Neuron (in vitro differentiated cells): Measurements from ENCODE around the gene TMCC3.

Experiments
- H2AFZ ChIP-seq: one replicate; pipeline ENCODE4 v1.6.1; 2013; ENCODE audit warnings: low read depth, mild to moderate bottlenecking, inconsistent platforms, low read length, moderate library complexity
- H3K27me3 ChIP-seq: one replicate; pipeline ENCODE4 v1.6.1; 2013; ENCODE audit warnings: low read length; ENCODE audit not compliant: insufficient read depth
- H3K36me3 ChIP-seq: one replicate; pipeline ENCODE4 v1.6.1; 2013; ENCODE audit warnings: low read length; ENCODE audit not compliant: insufficient read depth
- H3K4me1 ChIP-seq: one replicate; pipeline ENCODE4 v1.6.1; 2013; ENCODE audit warnings: low read length; ENCODE audit not compliant: insufficient read depth
- H3K4me3 ChIP-seq: 2 replicates; pipeline ENCODE4 v1.5.1; 2013; ENCODE audit warnings: mild to moderate bottlenecking, low read length, moderate library complexity
- H3K9me3 ChIP-seq: one replicate; pipeline ENCODE4 v1.6.1; 2013; ENCODE audit warnings: low read length

Gene TMCC3

DNA sequence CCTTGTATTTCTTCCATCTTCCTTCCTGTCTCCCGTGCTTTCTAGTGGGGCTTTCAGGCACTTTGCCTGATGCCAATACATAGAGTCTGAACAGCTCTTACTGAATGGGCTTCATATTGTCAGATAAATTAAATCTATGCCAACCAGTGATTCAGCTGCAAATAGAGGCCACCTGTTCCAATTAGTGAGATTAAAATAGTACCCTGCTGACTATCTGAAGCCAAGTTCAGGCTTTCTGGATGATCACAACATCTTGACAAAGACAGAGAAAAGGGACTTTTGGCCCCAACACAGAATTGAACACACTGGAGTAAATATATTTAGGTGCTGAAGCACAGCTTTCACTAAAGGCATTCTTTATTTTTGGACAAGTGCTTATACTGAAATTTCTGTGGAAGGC, 11.8 kb downstream of the TMCC3 start:
- Histone ChIP-seq H3K9me3 (no peaks in the 10 kb centered on the region), H3K4me1 (no peaks in the 10 kb centered on the region), H3K36me3 (no peaks in the 10 kb centered on the region), H2AFZ (no peak overlapping the region), H3K27me3 (no peaks in the 10 kb centered on the region), H3K4me3 (no peak overlapping the region)

DNA sequence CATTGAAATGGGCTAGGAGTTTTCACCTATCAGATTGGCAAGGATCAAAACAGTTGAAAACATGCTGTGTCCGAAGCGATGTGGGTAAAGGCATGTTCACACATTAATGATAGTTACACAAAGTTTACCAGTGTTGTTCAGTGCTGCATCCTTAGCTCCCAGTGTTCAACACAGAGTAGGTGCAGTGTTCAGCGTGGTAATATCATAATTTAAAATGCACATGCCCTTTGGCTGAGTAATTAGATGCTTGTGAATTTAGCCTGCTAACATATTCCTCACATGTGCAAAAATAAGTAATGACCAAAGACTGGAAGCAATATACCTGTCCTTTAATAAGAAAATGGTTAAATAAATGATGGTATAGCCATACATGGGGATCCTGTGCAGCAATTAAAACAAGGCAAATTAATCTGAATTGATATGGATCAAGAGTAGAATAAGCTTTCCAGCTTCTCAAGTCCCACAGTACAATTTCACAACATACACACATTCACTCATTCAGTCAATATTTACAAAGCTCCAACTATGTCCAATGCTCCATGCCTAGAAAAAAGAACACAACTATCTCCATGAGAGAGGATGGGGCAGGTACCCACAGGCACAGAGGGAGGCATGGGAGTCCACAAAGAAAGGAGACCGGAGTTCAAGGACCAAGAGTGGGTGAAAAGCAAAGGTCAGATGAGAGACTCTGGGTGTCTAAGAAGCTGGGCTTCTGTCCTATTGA, 12.8 kb downstream of the TMCC3 start:
- H3K9me3 ChIP-seq = no peaks in the 10 kb centered on the region
- no peaks in the 10 kb centered on the region for H3K36me3 ChIP-seq
- no peak overlapping the region for H2AFZ ChIP-seq
- H3K27me3 ChIP-seq = no peaks in the 10 kb centered on the region
- no peaks in the 10 kb centered on the region for H3K4me1 ChIP-seq
- H3K4me3 ChIP-seq = no peak overlapping the region

DNA sequence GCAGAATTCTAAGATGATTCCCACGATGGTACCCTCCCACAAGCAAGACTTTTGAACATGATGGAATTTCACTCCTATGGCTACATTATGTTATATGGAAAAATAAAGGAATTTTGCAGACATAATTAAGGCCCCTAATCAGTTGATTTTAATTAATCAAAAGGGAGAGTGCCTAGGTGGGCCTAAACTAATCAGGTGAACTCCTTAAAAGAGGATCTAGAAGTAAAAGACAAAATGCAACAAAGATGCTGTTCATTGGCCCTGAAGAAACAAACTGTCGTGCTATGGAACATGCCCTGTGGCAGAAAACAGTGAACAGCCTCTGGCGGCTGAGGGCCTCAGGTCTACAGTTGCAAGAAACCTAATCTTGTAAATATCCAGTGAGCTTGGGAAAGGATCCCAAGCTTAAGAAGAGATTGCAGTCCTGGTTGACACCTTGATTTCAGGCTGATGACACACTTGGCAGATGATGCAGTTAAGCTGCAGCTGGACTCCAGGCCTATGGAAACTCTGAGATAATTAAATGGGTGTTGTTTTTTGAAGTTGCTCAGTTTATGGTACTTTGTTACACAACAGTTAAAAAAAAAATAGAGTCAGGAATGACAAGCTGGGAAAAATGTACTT, 13.8 kb downstream of the TMCC3 start:
- H3K36me3 ChIP-seq = no peaks in the 10 kb centered on the region
- H2AFZ ChIP-seq = no peak overlapping the region
- H3K4me3 ChIP-seq = no peak overlapping the region
- H3K27me3 ChIP-seq = no peaks in the 10 kb centered on the region
- no peaks in the 10 kb centered on the region for H3K9me3 ChIP-seq
- H3K4me1 ChIP-seq = no peaks in the 10 kb centered on the region

DNA sequence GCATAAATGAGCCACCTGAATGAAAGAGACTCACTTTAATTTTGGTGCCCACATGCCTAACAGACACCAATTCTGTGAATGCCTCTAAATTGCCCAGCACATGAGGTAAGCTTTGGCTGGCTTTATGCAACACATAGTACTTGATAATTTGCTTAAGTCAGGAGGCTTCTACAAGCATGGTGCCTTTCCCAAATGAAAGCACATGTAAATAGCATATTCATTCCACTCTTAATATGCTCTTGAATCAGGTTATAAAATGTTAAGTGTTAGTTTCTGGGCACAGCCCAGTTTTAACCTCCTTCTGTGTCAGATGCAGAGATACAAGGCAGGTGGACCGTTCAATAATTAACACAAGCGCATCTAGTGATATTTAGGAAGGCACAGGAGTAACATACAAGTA, 15.6 kb downstream of the TMCC3 start:
- H3K27me3 ChIP-seq = no peaks in the 10 kb centered on the region

DNA sequence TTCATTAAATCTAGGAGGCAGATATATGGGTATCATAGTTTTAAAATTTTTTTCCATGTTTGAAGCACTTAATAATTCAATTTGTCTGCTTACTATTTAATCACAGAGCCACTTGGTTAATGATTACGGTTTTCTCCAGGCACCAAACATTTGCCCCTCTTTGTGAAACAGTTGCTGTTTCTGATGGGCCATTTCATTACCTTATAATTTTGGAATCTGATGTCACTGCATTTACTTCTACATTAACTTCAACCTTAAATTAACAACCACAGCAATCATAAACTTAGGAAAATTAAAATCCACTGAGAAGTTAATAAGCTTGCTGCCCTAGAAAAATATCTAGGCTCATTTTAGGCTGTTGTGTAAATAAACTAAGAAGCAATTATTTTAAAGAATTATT, 17.0 kb downstream of the TMCC3 start:
- Histone ChIP-seq H3K4me1 (no peaks in the 10 kb centered on the region), H3K9me3 (no peaks in the 10 kb centered on the region), H3K36me3 (no peaks in the 10 kb centered on the region), H3K27me3 (no peaks in the 10 kb centered on the region), H2AFZ (no peak overlapping the region), H3K4me3 (no peak overlapping the region)

More for the DNA sequence above, 15.6 kb downstream of the TMCC3 start:
- Histone ChIP-seq H3K4me3 (no peak overlapping the region), H3K36me3 (no peaks in the 10 kb centered on the region), H3K9me3 (no peaks in the 10 kb centered on the region), H2AFZ (no peak overlapping the region), H3K4me1 (no peaks in the 10 kb centered on the region)

DNA sequence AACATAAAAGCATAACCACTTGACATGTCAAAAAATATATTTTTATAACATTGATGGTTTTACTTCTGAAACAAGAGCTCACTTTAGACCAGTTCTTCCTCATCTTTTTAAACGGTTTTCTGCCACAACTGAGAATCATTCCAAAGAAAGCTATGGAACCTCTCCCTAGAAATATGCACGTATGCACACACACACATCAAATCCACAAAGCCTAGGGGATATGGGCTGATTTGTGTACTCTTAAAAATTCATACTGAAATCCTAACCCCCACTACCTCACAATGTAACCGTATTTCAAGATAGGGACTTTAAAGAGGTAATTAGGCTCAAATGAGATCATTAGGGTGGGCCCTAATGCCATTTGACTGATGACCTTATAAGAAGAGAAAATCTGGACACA, 19.3 kb downstream of the TMCC3 start:
- H3K27me3 ChIP-seq = no peaks in the 10 kb centered on the region
- no peaks in the 10 kb centered on the region for H3K9me3 ChIP-seq
- no peak overlapping the region for H2AFZ ChIP-seq
- H3K4me1 ChIP-seq = no peaks in the 10 kb centered on the region
- H3K36me3 ChIP-seq = no peaks in the 10 kb centered on the region
- H3K4me3 ChIP-seq = no peak overlapping the region

DNA sequence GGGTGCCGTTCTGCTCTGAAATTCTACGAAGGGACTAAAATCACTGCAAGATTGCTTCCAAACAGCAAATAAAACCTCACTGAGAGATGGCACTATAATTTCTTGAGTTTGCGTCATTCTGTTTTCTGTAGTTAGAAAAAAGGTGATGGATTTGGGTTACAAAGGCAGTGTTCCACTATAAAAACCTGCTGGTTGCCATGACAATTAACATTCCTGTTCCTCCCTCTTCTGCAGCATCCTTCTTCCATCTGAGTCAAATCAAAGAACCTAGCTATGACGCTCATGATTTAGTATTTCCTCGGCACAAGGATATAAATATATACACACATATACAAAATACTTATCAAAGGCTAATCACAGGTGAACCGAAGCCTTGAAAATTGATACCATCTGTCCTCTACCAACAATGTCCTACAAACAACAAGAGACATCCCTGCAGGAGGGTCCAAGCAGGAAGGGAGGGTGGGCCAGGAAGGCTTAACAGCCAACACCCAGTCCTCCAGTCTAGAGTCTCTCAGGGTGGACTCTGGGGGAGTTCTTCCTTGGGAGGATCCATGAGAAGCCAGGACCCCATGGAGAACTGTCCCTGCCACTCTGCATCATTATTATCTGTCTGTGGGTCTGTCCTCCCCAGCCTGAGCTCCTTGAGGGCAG, 21.4 kb downstream of the TMCC3 start:
- Histone ChIP-seq H3K4me3 (no peak overlapping the region), H3K9me3 (peaks cover 1% of the 10 kb centered on the region), H3K36me3 (no peaks in the 10 kb centered on the region), H2AFZ (no peak overlapping the region), H3K4me1 (no peaks in the 10 kb centered on the region), H3K27me3 (no peaks in the 10 kb centered on the region)

DNA sequence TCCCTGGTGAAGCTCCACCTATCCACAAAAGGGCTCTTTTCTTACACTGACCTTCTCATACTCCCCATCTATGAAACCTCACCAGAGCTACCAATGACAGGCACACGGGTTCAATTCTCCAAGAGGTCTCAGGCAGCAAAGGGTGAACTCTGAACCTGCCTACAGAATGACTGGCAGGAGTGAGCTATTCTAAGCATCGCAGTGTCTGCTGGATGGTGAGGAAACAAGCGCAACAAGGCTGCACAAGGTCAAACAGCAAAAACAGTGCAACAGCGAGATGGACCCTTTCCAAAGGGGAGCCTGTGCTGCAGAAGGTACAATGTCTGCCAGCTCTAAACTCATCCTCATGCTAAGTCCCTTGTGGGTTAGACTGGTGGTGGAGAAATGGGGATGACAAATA, 22.0 kb downstream of the TMCC3 start:
- no peaks in the 10 kb centered on the region for H3K27me3 ChIP-seq
- no peaks in the 10 kb centered on the region for H3K36me3 ChIP-seq
- H3K9me3 ChIP-seq = peaks cover 1% of the 10 kb centered on the region
- peaks cover 1% of the 10 kb centered on the region for H3K4me1 ChIP-seq
- no peak overlapping the region for H3K4me3 ChIP-seq
- no peak overlapping the region for H2AFZ ChIP-seq

DNA sequence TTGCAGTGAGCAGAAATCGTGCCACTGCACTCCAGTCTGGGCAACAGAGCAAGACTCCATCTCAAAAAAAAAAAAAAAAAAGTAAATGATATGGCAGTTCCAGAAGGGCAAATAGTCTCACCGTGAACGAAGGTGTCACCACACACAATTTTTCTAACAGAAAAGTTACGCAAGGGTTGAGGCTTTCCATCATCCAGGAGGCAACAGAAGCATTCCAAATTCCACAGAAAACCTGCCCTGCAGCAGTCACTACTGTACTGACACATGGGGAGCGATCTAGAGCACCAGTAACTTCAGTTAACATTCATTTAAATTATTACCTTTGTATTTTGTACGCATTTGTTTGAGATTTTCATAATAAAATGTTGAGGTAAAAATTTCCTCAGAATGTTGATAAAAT, 24.8 kb downstream of the TMCC3 start:
- H3K4me3 ChIP-seq = no peak overlapping the region
- no peak overlapping the region for H2AFZ ChIP-seq
- H3K27me3 ChIP-seq = no peaks in the 10 kb centered on the region
- peaks cover 1% of the 10 kb centered on the region for H3K9me3 ChIP-seq
- H3K4me1 ChIP-seq = peaks cover 16% of the 10 kb centered on the region
- no peaks in the 10 kb centered on the region for H3K36me3 ChIP-seq

DNA sequence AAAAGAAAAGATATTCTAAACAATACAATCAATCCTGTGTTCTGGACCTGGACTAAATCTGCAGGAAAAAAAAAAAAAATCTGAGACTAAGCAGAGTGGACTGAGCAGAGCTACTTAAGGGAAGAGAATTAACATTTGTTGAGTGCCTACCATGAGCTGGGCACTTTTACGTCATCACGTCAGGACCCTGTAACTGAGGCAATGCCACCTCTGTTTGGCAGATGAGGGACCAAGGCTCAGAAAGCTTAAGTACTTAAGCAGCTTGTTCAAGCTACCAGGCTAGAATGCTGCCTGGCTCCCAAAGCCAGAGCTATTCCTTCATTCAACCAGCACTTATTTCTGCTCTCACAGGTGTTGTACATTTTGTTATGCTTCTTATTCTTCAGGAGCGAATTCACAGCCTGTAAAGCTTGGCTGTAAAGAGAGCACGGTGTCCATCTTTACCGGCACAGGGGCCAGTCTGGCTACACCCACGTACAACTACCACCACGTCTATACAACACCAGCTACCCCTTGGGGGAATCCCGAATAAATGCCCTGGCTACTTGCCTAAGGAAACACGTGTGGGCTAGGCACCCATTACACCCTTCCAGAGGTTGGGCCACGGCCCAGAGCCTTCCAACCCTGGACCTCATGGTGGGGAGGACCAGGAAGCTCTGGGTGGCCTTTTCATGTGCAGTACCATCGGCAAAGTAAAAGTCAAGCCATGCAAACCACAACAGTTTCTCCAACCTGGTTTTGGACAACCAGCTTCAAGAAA, 27.0 kb downstream of the TMCC3 start:
- Histone ChIP-seq H3K27me3 (no peaks in the 10 kb centered on the region), H3K4me1 (peaks cover 16% of the 10 kb centered on the region), H3K4me3 (no peak overlapping the region), H2AFZ (no peak overlapping the region), H3K9me3 (peaks cover 3% of the 10 kb centered on the region), H3K36me3 (no peaks in the 10 kb centered on the region)

DNA sequence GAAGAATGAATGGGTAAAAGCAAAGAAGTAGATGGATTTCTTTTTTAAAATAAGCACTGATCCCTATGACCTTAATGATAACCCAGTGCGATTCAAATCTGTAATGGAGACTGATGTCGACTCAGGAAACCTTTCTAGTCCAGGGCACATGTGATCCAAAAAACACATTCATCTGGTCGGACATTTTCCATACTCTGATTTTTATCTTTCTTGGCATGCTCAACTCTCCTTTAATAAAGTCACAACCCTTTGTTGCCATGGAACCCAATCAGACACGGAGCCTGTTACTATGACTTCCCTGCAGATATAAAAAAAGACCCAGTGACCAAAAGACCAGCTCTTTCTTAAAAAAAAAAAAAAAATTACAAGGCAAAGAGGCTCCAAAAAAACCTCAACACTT, 27.9 kb downstream of the TMCC3 start:
- peaks cover 16% of the 10 kb centered on the region for H3K4me1 ChIP-seq

DNA sequence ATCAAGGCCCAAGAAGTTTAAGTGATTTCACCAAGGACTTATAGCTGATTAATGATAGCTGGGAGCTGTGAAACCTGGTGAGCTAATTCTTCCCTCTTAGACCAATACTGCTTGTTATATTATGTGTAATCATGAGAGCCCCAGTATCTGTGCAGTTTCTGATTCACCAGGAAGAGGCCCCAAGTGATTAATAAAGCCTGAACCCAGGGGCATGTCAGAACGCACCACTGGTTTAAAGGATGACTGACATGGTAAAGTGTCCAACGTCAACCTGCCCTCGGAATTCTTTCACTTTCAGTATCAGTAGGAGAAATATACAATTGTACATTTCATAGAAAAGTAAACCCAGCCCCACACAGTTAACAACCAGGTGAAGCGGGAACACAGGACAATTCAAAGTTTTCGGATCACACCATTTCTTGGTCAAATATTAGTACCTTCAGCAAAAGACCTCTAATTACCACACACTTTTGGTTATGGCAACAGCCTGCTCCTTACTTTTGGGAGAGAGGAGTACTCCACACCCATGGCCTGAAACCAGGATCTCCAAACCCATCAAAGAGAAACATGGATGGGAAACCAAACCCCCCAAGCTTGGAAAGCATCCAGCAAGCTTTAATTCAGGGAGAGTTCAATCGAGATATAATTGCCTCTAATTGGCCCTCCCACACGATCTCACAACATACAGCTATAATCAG, 28.5 kb downstream of the TMCC3 start:
- no peak overlapping the region for H3K4me3 ChIP-seq
- H3K4me1 ChIP-seq = peaks cover 16% of the 10 kb centered on the region
- H3K27me3 ChIP-seq = no peaks in the 10 kb centered on the region
- H2AFZ ChIP-seq = no peak overlapping the region
- peaks cover 3% of the 10 kb centered on the region for H3K9me3 ChIP-seq
- H3K36me3 ChIP-seq = no peaks in the 10 kb centered on the region

More for the DNA sequence above, 27.9 kb downstream of the TMCC3 start:
- no peak overlapping the region for H2AFZ ChIP-seq
- H3K36me3 ChIP-seq = no peaks in the 10 kb centered on the region
- H3K4me3 ChIP-seq = no peak overlapping the region
- peaks cover 3% of the 10 kb centered on the region for H3K9me3 ChIP-seq
- H3K27me3 ChIP-seq = no peaks in the 10 kb centered on the region
